SK-N-SH treated with all-trans-retinoic acid at 6 μM for 48 hours (cell line): Measurements from ENCODE around the gene ZFP64.

Source experiments
- ATAC-seq: fragments of 200-7000 bp; cut with Tn5 transposase; 3 replicates; pipeline ENCODE4 v1.9.1; 2020; ENCODE audit warnings: mild to moderate bottlenecking, moderate library complexity
- BACH2 ChIP-seq: fragments of 250-450 bp; sonication (Bioruptor Pico); IDR thresholded peaks from 2 replicates; pipeline ENCODE4 v1.9.0; 2021; ENCODE audit warnings: mild to moderate bottlenecking, borderline replicate concordance
- CSDC2 ChIP-seq: fragments of 250-450 bp; sonication (Bioruptor Pico); IDR thresholded peaks from 2 replicates; pipeline ENCODE4 v1.5.0; 2020; ENCODE audit warnings: mild to moderate bottlenecking, moderate library complexity
- ESRRG ChIP-seq: fragments of 250-450 bp; sonication (Bioruptor Pico); IDR thresholded peaks from 2 replicates; pipeline ENCODE4 v1.6.1; 2021; ENCODE audit warnings: mild to moderate bottlenecking
- GLIS3 ChIP-seq: fragments of 250-450 bp; sonication (Bioruptor Pico); IDR thresholded peaks from 2 replicates; pipeline ENCODE4 v1.5.0; 2020; ENCODE audit warnings: mild to moderate bottlenecking, moderate library complexity
- ISL1 ChIP-seq: fragments of 250-450 bp; sonication (Bioruptor Pico); IDR thresholded peaks from 2 replicates; pipeline ENCODE4 v2.1.2; 2022; ENCODE audit warnings: mild to moderate bottlenecking, moderate library complexity
- OSR1 ChIP-seq: fragments of 250-450 bp; sonication (Bioruptor Pico); IDR thresholded peaks from 2 replicates; pipeline ENCODE4 v1.8.0; 2022; ENCODE audit warnings: moderate library complexity, mild to moderate bottlenecking, inconsistent platforms
- PPARA ChIP-seq: fragments of 250-450 bp; sonication (Bioruptor Pico); IDR thresholded peaks from 2 replicates; pipeline ENCODE4 v1.5.0; 2020; ENCODE audit warnings: mild to moderate bottlenecking, borderline replicate concordance
- RARB ChIP-seq: fragments of 250-450 bp; sonication (Bioruptor Pico); IDR thresholded peaks from 2 replicates; pipeline ENCODE4 v1.8.0; 2021; ENCODE audit warnings: mild to moderate bottlenecking, moderate library complexity
- SNAI2 ChIP-seq: fragments of 250-450 bp; sonication (Bioruptor Pico); IDR thresholded peaks from 2 replicates; pipeline ENCODE4 v1.5.0; 2020; ENCODE audit warnings: mild to moderate bottlenecking, moderate library complexity
- TCF4 ChIP-seq: fragments of 250-450 bp; sonication (Bioruptor Pico); IDR thresholded peaks from 2 replicates; pipeline ENCODE4 v1.8.0; 2021; ENCODE audit warnings: mild to moderate bottlenecking, moderate library complexity, borderline replicate concordance
- TOX ChIP-seq: fragments of 250-450 bp; sonication (Bioruptor Pico); IDR thresholded peaks from 2 replicates; pipeline ENCODE4 v1.8.0; 2021; ENCODE audit warnings: mild to moderate bottlenecking, moderate library complexity, borderline replicate concordance
- ZC3H10 ChIP-seq: fragments of 250-450 bp; sonication (Bioruptor Pico); IDR thresholded peaks from 2 replicates; pipeline ENCODE4 v1.5.1; 2021; ENCODE audit warnings: mild to moderate bottlenecking, moderate library complexity
- ZFP3 ChIP-seq: fragments of 250-450 bp; sonication (Bioruptor Pico); IDR thresholded peaks from 2 replicates; pipeline ENCODE4 v1.5.0; 2020; ENCODE audit warnings: mild to moderate bottlenecking, moderate library complexity
- ZFP30 ChIP-seq: fragments of 450-650 bp; formaldehyde crosslinking; IDR thresholded peaks from 2 replicates; pipeline ENCODE4 v1.5.0; 2022; ENCODE audit warnings: mild to moderate bottlenecking, moderate library complexity
- ZNF565 ChIP-seq: fragments of 450-650 bp; formaldehyde crosslinking; conservative IDR thresholded peaks from 2 replicates; pipeline ENCODE4 v1.5.0; 2020; ENCODE audit warnings: low read depth, mild to moderate bottlenecking, moderate library complexity
- ZNF70 ChIP-seq: fragments of 450-650 bp; formaldehyde crosslinking; IDR thresholded peaks from 2 replicates; pipeline ENCODE4 v1.5.0; 2020; ENCODE audit warnings: mild to moderate bottlenecking, moderate library complexity
- ZNF8 ChIP-seq: fragments of 450-650 bp; formaldehyde crosslinking; IDR thresholded peaks from 2 replicates; pipeline ENCODE4 v1.5.0; 2020; ENCODE audit warnings: mild to moderate bottlenecking, moderate library complexity
- TF ChIP-seq, protein P1 (sequence below): fragments of 250-450 bp; sonication (Bioruptor Pico); IDR thresholded peaks from 2 replicates; pipeline ENCODE4 v1.5.1; 2021; ENCODE audit warnings: mild to moderate bottlenecking, moderate library complexity
- TF ChIP-seq, protein P2 (sequence below): fragments of 250-450 bp; sonication (Bioruptor Pico); IDR thresholded peaks from 2 replicates; pipeline ENCODE4 v1.5.0; 2020; ENCODE audit warnings: mild to moderate bottlenecking, moderate library complexity
- TF ChIP-seq, protein P3 (sequence below): fragments of 250-450 bp; sonication (Bioruptor Pico); IDR thresholded peaks from 2 replicates; pipeline ENCODE4 v1.5.1; 2020; ENCODE audit warnings: low read depth, mild to moderate bottlenecking, moderate library complexity
- TF ChIP-seq, protein P4 (sequence below): fragments of 250-450 bp; sonication (Bioruptor Pico); IDR thresholded peaks from 2 replicates; pipeline ENCODE4 v1.8.0; 2021; ENCODE audit warnings: low read depth, mild to moderate bottlenecking, moderate library complexity, borderline replicate concordance
- TF ChIP-seq, protein P5 (sequence below): fragments of 250-450 bp; sonication (Bioruptor Pico); IDR thresholded peaks from 2 replicates; pipeline ENCODE4 v1.8.0; 2020; ENCODE audit warnings: mild to moderate bottlenecking, moderate library complexity, borderline replicate concordance

ZFP64 gene

DNA sequence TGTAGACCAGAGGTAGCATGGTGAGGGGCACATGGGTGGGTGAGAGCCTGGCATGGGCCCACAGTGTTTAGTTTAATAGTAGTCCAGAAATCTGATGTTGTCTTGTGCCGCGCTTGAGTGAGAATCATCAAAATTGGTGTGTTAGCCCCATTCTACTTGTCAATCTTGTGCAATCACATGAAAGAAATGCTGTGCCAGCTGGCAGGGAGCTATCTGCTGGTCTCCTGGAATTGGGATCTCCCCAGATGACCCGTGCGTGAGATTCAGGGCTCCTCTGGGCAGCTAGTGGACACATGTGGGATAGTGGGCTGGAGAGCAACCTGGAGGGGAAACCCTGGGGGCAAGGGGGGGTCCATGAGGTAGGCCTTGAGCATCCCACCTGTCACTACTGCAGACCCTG is 43.5 kb upstream of the ZFP64 start:
- ATAC-seq = no peak
- TF ChIP-seq CSDC2 (CRISPR knock-in tag) = no peak
- TF ChIP-seq, all 23 proteins: peak for 0

DNA sequence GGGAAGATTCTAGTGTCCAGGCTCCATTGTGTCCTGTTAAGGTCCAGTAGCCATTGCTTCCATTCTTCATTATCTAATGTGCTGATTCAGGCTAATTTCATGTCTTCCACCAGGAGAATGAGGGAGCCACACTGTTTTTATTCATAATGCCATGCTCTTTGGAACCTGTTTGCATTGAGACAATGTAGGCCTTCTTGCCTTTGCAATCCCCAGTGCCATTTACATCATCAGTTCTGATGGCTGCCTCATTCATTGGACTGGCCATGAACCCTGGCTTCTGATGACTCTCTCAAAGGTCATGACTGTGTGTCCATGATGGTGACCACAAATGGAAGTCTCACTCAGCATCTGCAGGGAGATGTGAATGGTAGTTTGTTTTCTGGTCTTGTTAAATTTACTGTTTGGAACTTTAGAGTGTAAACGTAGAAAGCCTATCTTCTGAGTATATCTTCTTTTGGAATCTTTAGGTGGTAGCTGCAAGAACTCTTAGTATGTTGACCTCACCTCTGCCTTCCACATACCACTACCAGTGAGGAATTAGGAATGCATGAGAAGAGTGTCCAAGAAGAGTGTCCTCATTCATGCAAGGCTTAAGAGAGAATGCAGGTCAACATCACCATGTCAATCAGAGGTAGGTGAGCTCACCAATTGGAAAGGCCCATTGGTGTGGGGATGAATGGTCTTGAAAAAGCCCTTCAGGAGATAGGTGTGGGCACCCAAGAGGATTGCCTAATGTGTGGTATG is 42.9 kb upstream of the ZFP64 start:
- ATAC-seq = no peak
- no peak for TF ChIP-seq ZNF8
- no peak for TF ChIP-seq ZNF70 (CRISPR knock-in tag)
- no peak for TF ChIP-seq RARB (CRISPR knock-in tag)
- TF ChIP-seq GLIS3 = no peak
- TF ChIP-seq ZFP3 (CRISPR knock-in tag) = no peak
- TF ChIP-seq ZFP30 (CRISPR knock-in tag) = no peak
- TF ChIP-seq ISL1 (CRISPR knock-in tag) = no peak
- no peak for TF ChIP-seq CSDC2 (CRISPR knock-in tag)
- TF ChIP-seq, protein P1, sequence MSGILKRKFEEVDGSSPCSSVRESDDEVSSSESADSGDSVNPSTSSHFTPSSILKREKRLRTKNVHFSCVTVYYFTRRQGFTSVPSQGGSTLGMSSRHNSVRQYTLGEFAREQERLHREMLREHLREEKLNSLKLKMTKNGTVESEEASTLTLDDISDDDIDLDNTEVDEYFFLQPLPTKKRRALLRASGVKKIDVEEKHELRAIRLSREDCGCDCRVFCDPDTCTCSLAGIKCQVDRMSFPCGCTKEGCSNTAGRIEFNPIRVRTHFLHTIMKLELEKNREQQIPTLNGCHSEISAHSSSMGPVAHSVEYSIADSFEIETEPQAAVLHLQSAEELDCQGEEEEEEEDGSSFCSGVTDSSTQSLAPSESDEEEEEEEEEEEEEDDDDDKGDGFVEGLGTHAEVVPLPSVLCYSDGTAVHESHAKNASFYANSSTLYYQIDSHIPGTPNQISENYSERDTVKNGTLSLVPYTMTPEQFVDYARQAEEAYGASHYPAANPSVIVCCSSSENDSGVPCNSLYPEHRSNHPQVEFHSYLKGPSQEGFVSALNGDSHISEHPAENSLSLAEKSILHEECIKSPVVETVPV = no peak
- no peak for TF ChIP-seq BACH2 (CRISPR knock-in tag)
- TF ChIP-seq SNAI2 (CRISPR knock-in tag) = no peak
- TF ChIP-seq, protein P2, sequence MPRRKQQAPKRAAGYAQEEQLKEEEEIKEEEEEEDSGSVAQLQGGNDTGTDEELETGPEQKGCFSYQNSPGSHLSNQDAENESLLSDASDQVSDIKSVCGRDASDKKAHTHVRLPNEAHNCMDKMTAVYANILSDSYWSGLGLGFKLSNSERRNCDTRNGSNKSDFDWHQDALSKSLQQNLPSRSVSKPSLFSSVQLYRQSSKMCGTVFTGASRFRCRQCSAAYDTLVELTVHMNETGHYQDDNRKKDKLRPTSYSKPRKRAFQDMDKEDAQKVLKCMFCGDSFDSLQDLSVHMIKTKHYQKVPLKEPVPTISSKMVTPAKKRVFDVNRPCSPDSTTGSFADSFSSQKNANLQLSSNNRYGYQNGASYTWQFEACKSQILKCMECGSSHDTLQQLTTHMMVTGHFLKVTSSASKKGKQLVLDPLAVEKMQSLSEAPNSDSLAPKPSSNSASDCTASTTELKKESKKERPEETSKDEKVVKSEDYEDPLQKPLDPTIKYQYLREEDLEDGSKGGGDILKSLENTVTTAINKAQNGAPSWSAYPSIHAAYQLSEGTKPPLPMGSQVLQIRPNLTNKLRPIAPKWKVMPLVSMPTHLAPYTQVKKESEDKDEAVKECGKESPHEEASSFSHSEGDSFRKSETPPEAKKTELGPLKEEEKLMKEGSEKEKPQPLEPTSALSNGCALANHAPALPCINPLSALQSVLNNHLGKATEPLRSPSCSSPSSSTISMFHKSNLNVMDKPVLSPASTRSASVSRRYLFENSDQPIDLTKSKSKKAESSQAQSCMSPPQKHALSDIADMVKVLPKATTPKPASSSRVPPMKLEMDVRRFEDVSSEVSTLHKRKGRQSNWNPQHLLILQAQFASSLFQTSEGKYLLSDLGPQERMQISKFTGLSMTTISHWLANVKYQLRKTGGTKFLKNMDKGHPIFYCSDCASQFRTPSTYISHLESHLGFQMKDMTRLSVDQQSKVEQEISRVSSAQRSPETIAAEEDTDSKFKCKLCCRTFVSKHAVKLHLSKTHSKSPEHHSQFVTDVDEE = no peak
- no peak for TF ChIP-seq TOX (CRISPR knock-in tag)
- no peak for TF ChIP-seq PPARA (CRISPR knock-in tag)
- TF ChIP-seq, protein P3, sequence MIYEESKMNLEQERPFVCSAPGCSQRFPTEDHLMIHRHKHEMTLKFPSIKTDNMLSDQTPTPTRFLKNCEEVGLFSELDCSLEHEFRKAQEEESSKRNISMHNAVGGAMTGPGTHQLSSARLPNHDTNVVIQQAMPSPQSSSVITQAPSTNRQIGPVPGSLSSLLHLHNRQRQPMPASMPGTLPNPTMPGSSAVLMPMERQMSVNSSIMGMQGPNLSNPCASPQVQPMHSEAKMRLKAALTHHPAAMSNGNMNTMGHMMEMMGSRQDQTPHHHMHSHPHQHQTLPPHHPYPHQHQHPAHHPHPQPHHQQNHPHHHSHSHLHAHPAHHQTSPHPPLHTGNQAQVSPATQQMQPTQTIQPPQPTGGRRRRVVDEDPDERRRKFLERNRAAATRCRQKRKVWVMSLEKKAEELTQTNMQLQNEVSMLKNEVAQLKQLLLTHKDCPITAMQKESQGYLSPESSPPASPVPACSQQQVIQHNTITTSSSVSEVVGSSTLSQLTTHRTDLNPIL = no peak
- no peak for TF ChIP-seq ZNF565 (CRISPR knock-in tag)
- TF ChIP-seq, protein P4, sequence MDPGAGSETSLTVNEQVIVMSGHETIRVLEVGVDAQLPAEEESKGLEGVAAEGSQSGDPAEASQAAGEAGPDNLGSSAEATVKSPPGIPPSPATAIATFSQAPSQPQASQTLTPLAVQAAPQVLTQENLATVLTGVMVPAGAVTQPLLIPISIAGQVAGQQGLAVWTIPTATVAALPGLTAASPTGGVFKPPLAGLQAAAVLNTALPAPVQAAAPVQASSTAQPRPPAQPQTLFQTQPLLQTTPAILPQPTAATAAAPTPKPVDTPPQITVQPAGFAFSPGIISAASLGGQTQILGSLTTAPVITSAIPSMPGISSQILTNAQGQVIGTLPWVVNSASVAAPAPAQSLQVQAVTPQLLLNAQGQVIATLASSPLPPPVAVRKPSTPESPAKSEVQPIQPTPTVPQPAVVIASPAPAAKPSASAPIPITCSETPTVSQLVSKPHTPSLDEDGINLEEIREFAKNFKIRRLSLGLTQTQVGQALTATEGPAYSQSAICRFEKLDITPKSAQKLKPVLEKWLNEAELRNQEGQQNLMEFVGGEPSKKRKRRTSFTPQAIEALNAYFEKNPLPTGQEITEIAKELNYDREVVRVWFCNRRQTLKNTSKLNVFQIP (CRISPR knock-in tag) = no peak
- TF ChIP-seq, protein P5, sequence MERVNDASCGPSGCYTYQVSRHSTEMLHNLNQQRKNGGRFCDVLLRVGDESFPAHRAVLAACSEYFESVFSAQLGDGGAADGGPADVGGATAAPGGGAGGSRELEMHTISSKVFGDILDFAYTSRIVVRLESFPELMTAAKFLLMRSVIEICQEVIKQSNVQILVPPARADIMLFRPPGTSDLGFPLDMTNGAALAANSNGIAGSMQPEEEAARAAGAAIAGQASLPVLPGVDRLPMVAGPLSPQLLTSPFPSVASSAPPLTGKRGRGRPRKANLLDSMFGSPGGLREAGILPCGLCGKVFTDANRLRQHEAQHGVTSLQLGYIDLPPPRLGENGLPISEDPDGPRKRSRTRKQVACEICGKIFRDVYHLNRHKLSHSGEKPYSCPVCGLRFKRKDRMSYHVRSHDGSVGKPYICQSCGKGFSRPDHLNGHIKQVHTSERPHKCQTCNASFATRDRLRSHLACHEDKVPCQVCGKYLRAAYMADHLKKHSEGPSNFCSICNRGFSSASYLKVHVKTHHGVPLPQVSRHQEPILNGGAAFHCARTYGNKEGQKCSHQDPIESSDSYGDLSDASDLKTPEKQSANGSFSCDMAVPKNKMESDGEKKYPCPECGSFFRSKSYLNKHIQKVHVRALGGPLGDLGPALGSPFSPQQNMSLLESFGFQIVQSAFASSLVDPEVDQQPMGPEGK (CRISPR knock-in tag) = no peak
- no peak for TF ChIP-seq OSR1 (CRISPR knock-in tag)
- TF ChIP-seq TCF4 (CRISPR knock-in tag) = no peak

DNA sequence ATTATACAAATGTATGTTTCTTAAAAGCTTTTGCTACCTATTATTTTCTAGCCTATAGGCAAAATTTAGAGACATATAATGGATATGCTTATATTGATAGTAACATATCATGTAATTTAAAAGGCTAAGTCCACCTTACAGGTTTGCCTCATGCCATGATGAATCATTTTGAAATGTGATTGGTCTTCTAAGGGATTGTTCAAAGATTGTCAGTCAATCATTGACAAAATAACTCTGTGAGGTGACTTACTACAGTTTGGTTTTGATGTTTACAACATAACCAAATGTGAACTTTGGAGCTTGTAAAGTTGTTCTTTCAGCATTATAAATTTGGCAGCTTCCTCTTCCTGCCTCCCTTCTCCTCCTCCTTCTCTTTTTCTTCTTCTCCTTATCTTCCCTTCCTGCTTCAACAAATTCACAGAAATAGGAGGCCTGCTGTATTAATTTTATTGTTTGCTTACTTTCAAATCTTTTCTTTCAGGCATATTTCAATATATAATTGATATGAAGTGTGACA is 39.7 kb upstream of the ZFP64 start:
- no peak for ATAC-seq
- TF ChIP-seq GLIS3 (no peak), OSR1 (CRISPR knock-in tag) (no peak), ISL1 (CRISPR knock-in tag) (no peak), ESRRG (CRISPR knock-in tag) (no peak), ZNF8 (no peak), ZC3H10 (no peak), ZNF565 (CRISPR knock-in tag) (no peak), TOX (CRISPR knock-in tag) (no peak)
- TF ChIP-seq, protein P5 (CRISPR knock-in tag) = no peak
- TF ChIP-seq, protein P1 = no peak
- TF ChIP-seq, protein P4 (CRISPR knock-in tag) = no peak
